CD14-positive monocyte (primary cell): Measurements from ENCODE around the gene KCNN3. TPM values are rescaled to one million over a fixed set of nuclear protein-coding genes. Genes with fewer than 3 reads are reported as not detected.

Experiments
- DNase-seq, 3 donors: peaks; one replicate each; pipeline ENCODE4 v3.0.0-alpha.2; 2011 to 2022
- H2AFZ ChIP-seq: 2 replicates; pipeline ENCODE4 v1.6.0; 2012; ENCODE audit warnings: mild to moderate bottlenecking, low read depth, low read length, inconsistent platforms; ENCODE audit not compliant: insufficient read depth, poor library complexity, severe bottlenecking
- H3K27ac ChIP-seq, 2 donors: 1 replicate in 1 of 2; 2 replicates in 1 of 2; pipeline ENCODE4 v1.5.1; 2012 to 2013; ENCODE audit warnings: low read length in 2 of 2, control low read depth in 1 of 2, inconsistent platforms in 1 of 2, low read depth in 1 of 2, mild to moderate bottlenecking in 1 of 2
- H3K27me3 ChIP-seq, 2 donors: one replicate each; pipeline versions ENCODE4 v1.6.0 to v1.6.1; 2011 to 2013; ENCODE audit warnings: low read length in 2 of 2; ENCODE audit not compliant: control insufficient read depth in 2 of 2, insufficient read depth in 2 of 2
- H3K36me3 ChIP-seq, 2 donors: replicated peaks in 1 of 2; 1 replicate in 1 of 2; 2 replicates in 1 of 2; pipeline versions ENCODE4 v1.5.1 to v1.6.1; 2012 to 2013; ENCODE audit warnings: low read length in 2 of 2, control low read depth in 1 of 2, inconsistent platforms in 1 of 2, mild to moderate bottlenecking in 1 of 2; ENCODE audit not compliant: insufficient read depth in 2 of 2, control insufficient read depth in 1 of 2
- H3K4me1 ChIP-seq, 2 donors: 1 replicate in 1 of 2; 2 replicates in 1 of 2; pipeline versions ENCODE4 v1.5.1 to v1.6.1; 2012 to 2013; ENCODE audit warnings: low read length in 2 of 2, control low read depth in 1 of 2, inconsistent platforms in 1 of 2, mild to moderate bottlenecking in 1 of 2, moderate library complexity in 1 of 2; ENCODE audit not compliant: insufficient read depth in 2 of 2, control insufficient read depth in 1 of 2
- H3K4me2 ChIP-seq: replicated peaks from 2 replicates; pipeline ENCODE3; 2012; ENCODE audit warnings: low read length, moderate library complexity, mild to moderate bottlenecking; ENCODE audit not compliant: poor library complexity, severe bottlenecking; ENCODE audit errors: extremely low read depth
- H3K4me3 ChIP-seq, 3 experiments: fragments of 200-600 bp in 1 of 3; sonication (generic) in 1 of 3; replicated peaks in 1 of 3; 1 replicate in 2 of 3; 2 replicates in 1 of 3; pipeline ENCODE4 v1.5.1; 2011 to 2013; ENCODE audit warnings: low read length in 3 of 3, mild to moderate bottlenecking in 3 of 3, control low read depth in 2 of 3, low read depth in 2 of 3, inconsistent platforms in 1 of 3, moderate library complexity in 1 of 3
- H3K79me2 ChIP-seq: 2 replicates; pipeline ENCODE4 v1.6.0; 2012; ENCODE audit warnings: mild to moderate bottlenecking, control low read depth, inconsistent platforms, low read length, moderate library complexity; ENCODE audit not compliant: insufficient read depth
- H3K9ac ChIP-seq: 2 replicates; pipeline ENCODE4 v1.6.0; 2017; ENCODE audit warnings: low read length, mild to moderate bottlenecking; ENCODE audit not compliant: insufficient read depth, poor library complexity, severe bottlenecking
- H3K9me3 ChIP-seq, 2 donors: replicated peaks in 1 of 2; 1 replicate in 1 of 2; 2 replicates in 1 of 2; pipeline versions ENCODE4 v1.5.1 to v1.6.1; 2012 to 2013; ENCODE audit warnings: low read length in 2 of 2, control low read depth in 1 of 2; ENCODE audit not compliant: control insufficient read depth in 1 of 2, insufficient read depth in 1 of 2
- H4K20me1 ChIP-seq: 2 replicates; pipeline ENCODE4 v1.6.0; 2012; ENCODE audit warnings: mild to moderate bottlenecking, low read length, control low read depth, moderate library complexity; ENCODE audit not compliant: insufficient read depth
- H3K27ac Mint-ChIP-seq, 7 donors: one replicate each; pipeline ENCODE4 v1.8.0; 2020; ENCODE audit warnings: mild to moderate bottlenecking in 7 of 7, mixed read lengths in 7 of 7, moderate library complexity in 6 of 7, inconsistent platforms in 2 of 7
- H3K27me3 Mint-ChIP-seq, 3 donors: one replicate each; pipeline ENCODE4 v1.8.0; 2021 to 2022; ENCODE audit warnings: low read depth in 3 of 3, mild to moderate bottlenecking in 3 of 3, mixed read lengths in 3 of 3, moderate library complexity in 3 of 3, inconsistent platforms in 1 of 3
- H3K36me3 Mint-ChIP-seq, 2 donors: one replicate each; pipeline ENCODE4 v1.8.0; 2020; ENCODE audit warnings: mixed read lengths in 2 of 2, inconsistent platforms in 1 of 2, mild to moderate bottlenecking in 1 of 2
- H3K4me1 Mint-ChIP-seq: one replicate; pipeline ENCODE4 v1.8.0; 2020; ENCODE audit warnings: mild to moderate bottlenecking, mixed read lengths
- H3K4me3 Mint-ChIP-seq, 2 donors: one replicate each; pipeline ENCODE4 v1.8.0; 2020; ENCODE audit warnings: mild to moderate bottlenecking in 2 of 2, mixed read lengths in 2 of 2, moderate library complexity in 1 of 2
- H3K9me3 Mint-ChIP-seq, 7 donors: one replicate each; pipeline ENCODE4 v1.8.0; 2020 to 2022; ENCODE audit warnings: mixed read lengths in 7 of 7, mild to moderate bottlenecking in 6 of 7, moderate library complexity in 6 of 7, inconsistent platforms in 2 of 7
- WGBS: methylation state at CpG from one replicate; pipeline ENCODE4 v1.1.5; 2013; ENCODE audit warnings: missing lambda C conversion rate; ENCODE audit not compliant: insufficient coverage; 5-methylcytosine and 5-hydroxymethylcytosine counted together
- intact Hi-C, 2 donors: fragments of 100-400 bp; cut with micrococcal nuclease; formaldehyde crosslinking; loops; one replicate each; pipeline versions ENCODE4 v1.15.0 to v1.15.1; 2023
- polyA plus RNA-seq, 3 donors: library from polyadenylated mRNA; depleted of rRNA in 1 of 3; unstranded in 2 of 3; stranded (reverse) in 1 of 3; fragments of 300-500 nt in 2 of 3; fragments of >200 nt in 1 of 3; fragmentation: Illumina TruSeq in 2 of 3; gene quantifications; 1 replicate in 2 of 3; 2 replicates in 1 of 3; pipeline ENCODE4 v1.2.3, GENCODE V29; 2012 to 2021
- TF ChIP-seq, protein P1 (sequence below): fragments of 200-600 bp; IDR thresholded peaks from one replicate; pipeline ENCODE4 v1.8.0; 2022; ENCODE audit warnings: antibody characterized with exemption, mild to moderate bottlenecking

Gene KCNN3
- polyA plus RNA-seq, 3 donors: not detected

DNA sequence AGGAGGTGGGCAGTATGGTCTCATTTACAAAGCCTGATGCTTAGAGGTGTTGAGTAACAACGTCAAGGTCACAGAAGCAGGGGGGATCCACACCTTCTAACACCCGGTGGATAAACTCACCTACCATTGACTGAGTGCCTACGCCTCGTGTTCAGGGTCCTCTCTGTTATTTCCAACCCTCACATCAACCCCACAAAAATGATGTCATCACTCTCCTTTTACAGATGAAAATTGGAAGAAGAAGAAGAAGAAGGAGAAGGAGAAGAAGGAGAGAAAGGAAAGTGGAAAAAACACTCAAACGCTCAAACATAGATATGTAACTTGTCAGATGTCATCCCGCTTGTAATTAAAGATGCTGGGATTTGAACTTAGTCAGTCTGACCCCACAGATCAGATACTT, 653 bp upstream of the KCNN3 start:
- no peak overlapping the region for H3K27ac Mint-ChIP-seq
- intact Hi-C loops: loop anchor here in 1 of 2 donors (5.0 kb wide), 1 partner anchor 313 kb away; the partner anchor contains the start of gene UBE2Q1

DNA sequence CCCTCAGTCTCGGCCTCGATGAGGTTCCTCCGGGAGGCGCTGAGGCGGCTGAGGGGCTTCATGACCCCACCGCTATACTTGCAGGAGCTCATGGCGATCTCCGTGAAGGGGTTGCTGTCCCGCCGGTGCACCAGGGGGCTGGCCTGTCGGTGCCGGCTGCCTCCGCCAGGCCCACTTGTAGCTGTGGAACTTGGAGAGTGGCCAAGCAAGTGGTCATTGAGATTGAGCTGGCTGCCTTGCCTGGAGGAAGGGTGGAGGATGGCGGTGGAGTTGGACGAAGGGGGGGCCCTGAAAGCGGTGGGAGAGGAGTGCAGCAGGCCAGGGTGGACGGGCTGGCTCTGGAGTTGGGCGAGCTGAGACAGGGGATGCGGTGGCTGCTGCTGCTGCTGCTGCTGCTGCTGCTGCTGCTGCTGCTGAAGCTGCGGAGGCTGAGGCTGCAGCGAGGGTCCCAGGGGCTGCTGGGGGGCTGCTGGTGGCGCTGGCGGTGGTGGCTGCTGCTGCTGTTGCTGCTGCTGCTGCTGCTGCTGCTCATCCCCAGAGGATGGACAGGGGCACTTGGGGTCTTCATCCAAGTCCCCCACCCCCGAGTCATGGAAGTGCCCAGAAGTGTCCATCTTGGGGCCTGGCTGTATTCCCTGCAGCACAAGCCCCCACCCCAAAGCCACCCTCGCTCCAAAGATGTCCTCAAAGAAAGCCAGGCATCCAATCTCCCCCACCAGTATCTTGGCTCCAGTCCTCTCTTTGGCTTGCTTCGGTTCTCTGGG, 548 bp downstream of the KCNN3 start:
- H2AFZ ChIP-seq: peak overlapping the region; percentile 68
- H3K27ac ChIP-seq: no peak overlapping the region
- H3K4me3 Mint-ChIP-seq: peak overlapping the region; percentile 69 to 88

More for the DNA sequence above, 653 bp upstream of the KCNN3 start:
- peaks cover 43 to 49% (median 45%) of the 10 kb centered on the region in 3 donors for H3K27me3 Mint-ChIP-seq
- no peak overlapping the region for H3K4me3 Mint-ChIP-seq
- peaks cover 13 to 34% of the 10 kb centered on the region in 2 donors for H3K27me3 ChIP-seq
- no peak overlapping the region for H3K9ac ChIP-seq
- H3K4me1 Mint-ChIP-seq: peaks cover 20% of the 10 kb centered on the region
- no peak for DNase-seq
- H3K36me3 Mint-ChIP-seq: no peaks in the 10 kb centered on the region
- no peak overlapping the region for H2AFZ ChIP-seq
- H3K4me3 ChIP-seq: peak overlapping the region in 1 of 3 experiments; percentile 60
- TF ChIP-seq, protein P1, sequence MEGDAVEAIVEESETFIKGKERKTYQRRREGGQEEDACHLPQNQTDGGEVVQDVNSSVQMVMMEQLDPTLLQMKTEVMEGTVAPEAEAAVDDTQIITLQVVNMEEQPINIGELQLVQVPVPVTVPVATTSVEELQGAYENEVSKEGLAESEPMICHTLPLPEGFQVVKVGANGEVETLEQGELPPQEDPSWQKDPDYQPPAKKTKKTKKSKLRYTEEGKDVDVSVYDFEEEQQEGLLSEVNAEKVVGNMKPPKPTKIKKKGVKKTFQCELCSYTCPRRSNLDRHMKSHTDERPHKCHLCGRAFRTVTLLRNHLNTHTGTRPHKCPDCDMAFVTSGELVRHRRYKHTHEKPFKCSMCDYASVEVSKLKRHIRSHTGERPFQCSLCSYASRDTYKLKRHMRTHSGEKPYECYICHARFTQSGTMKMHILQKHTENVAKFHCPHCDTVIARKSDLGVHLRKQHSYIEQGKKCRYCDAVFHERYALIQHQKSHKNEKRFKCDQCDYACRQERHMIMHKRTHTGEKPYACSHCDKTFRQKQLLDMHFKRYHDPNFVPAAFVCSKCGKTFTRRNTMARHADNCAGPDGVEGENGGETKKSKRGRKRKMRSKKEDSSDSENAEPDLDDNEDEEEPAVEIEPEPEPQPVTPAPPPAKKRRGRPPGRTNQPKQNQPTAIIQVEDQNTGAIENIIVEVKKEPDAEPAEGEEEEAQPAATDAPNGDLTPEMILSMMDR: no peak
- no peaks in the 10 kb centered on the region for H3K36me3 ChIP-seq
- peak overlapping the region; percentile 64 for H3K4me2 ChIP-seq
- no peak overlapping the region for H3K27ac ChIP-seq
- peaks cover 0 to 6% of the 10 kb centered on the region in 2 donors for H3K9me3 ChIP-seq
- H3K9me3 Mint-ChIP-seq: peaks cover 0 to 6% (median 2%) of the 10 kb centered on the region in 7 donors
- H3K79me2 ChIP-seq: no peaks in the 10 kb centered on the region
- peaks cover 11 to 21% of the 10 kb centered on the region in 2 donors for H3K4me1 ChIP-seq
- no peaks in the 10 kb centered on the region for H4K20me1 ChIP-seq
- WGBS: no CpG with 5 or more reads among the region's 6 CpGs

More for the DNA sequence above, 548 bp downstream of the KCNN3 start:
- H3K4me1 Mint-ChIP-seq: peaks cover 20% of the 10 kb centered on the region
- Histone ChIP-seq H3K4me1 (peaks cover 11 to 21% of the 10 kb centered on the region in 2 donors), H3K4me2 (peak overlapping the region; percentile 64), H3K36me3 (no peaks in the 10 kb centered on the region), H3K27me3 (peaks cover 13 to 34% of the 10 kb centered on the region in 2 donors), H3K79me2 (no peaks in the 10 kb centered on the region), H3K9ac (no peak overlapping the region), H3K9me3 (peaks cover 0 to 6% of the 10 kb centered on the region in 2 donors), H4K20me1 (no peaks in the 10 kb centered on the region), H3K4me3 (peak overlapping the region in 1 of 3 experiments; percentile 60)
- H3K27ac Mint-ChIP-seq: peak overlapping the region in 1 of 7 donors; percentile 56
- intact Hi-C loops: loop anchor here in 1 of 2 donors (5.0 kb wide), 1 partner anchor 312 kb away; the partner anchor contains the start of gene UBE2Q1
- TF ChIP-seq, protein P1: no peak
- H3K9me3 Mint-ChIP-seq: peaks cover 0 to 6% (median 2%) of the 10 kb centered on the region in 7 donors
- no peak for DNase-seq
- 47% methylated on average over 24 of the region's 26 CpGs for WGBS
- no peaks in the 10 kb centered on the region for H3K36me3 Mint-ChIP-seq
- peaks cover 43 to 46% (median 44%) of the 10 kb centered on the region in 3 donors for H3K27me3 Mint-ChIP-seq
